Activated CD8-positive, alpha-beta T cell treated with anti-CD3 and anti-CD28 coated beads for 36 hours (primary cell): ENCODE measurements around the gene ZSCAN12. TPM values are rescaled to one million over a fixed set of nuclear protein-coding genes. Genes with fewer than 3 reads are reported as not detected.

Experiments
- ATAC-seq: fragments of 200-7000 bp; cut with Tn5 transposase; one replicate; pipeline ENCODE4 v1.10.0; 2021; ENCODE audit warnings: mild to moderate bottlenecking, moderate library complexity
- CTCF ChIA-PET: fragments of 350-600 bp; sonication (Branson Sonifier 250); formaldehyde crosslinking; loops from one replicate; lab custom pipeline; 2021; ENCODE audit warnings: antibody characterized with exemption; lab: Charles Lee
- POLR2A ChIA-PET: fragments of 350-600 bp; sonication (Branson Sonifier 250); formaldehyde crosslinking; loops from one replicate; lab custom pipeline; 2021; ENCODE audit warnings: antibody characterized with exemption; lab: Charles Lee
- DNase-seq: peaks from one replicate; pipeline ENCODE4 v3.0.0-alpha.2; 2020
- H3K27ac Mint-ChIP-seq: one replicate; pipeline ENCODE4 v1.8.0; 2021; ENCODE audit warnings: mild to moderate bottlenecking, mixed read lengths
- H3K27me3 Mint-ChIP-seq: one replicate; pipeline ENCODE4 v1.8.0; 2021; ENCODE audit warnings: mixed read lengths
- H3K36me3 Mint-ChIP-seq: one replicate; pipeline ENCODE4 v1.8.0; 2021; ENCODE audit warnings: low read depth, mixed read lengths
- H3K4me1 Mint-ChIP-seq: one replicate; pipeline ENCODE4 v1.8.0; 2021; ENCODE audit warnings: low read depth, mixed read lengths
- H3K4me3 Mint-ChIP-seq: one replicate; pipeline ENCODE4 v1.8.0; 2021; ENCODE audit warnings: mild to moderate bottlenecking, moderate library complexity, mixed read lengths
- H3K9me3 Mint-ChIP-seq: one replicate; pipeline ENCODE4 v1.8.0; 2021; ENCODE audit warnings: mixed read lengths
- intact Hi-C: fragments of 100-400 bp; cut with micrococcal nuclease; formaldehyde crosslinking; loops from one replicate; pipeline ENCODE4 v1.10.0; 2022
- total RNA-seq, 2 experiments: library from RNA; stranded (reverse); gene quantifications; one replicate each; pipeline ENCODE4 v1.2.3, GENCODE V29; 2021
- TF ChIP-seq, protein P1 (sequence below): fragments of 200-600 bp; IDR thresholded peaks from one replicate; pipeline ENCODE4 v1.8.0; 2022; ENCODE audit warnings: antibody characterized with exemption, mild to moderate bottlenecking

ZSCAN12 gene
- total RNA-seq, 2 experiments from 2014 or later = 7.1 to 7.4 TPM

DNA sequence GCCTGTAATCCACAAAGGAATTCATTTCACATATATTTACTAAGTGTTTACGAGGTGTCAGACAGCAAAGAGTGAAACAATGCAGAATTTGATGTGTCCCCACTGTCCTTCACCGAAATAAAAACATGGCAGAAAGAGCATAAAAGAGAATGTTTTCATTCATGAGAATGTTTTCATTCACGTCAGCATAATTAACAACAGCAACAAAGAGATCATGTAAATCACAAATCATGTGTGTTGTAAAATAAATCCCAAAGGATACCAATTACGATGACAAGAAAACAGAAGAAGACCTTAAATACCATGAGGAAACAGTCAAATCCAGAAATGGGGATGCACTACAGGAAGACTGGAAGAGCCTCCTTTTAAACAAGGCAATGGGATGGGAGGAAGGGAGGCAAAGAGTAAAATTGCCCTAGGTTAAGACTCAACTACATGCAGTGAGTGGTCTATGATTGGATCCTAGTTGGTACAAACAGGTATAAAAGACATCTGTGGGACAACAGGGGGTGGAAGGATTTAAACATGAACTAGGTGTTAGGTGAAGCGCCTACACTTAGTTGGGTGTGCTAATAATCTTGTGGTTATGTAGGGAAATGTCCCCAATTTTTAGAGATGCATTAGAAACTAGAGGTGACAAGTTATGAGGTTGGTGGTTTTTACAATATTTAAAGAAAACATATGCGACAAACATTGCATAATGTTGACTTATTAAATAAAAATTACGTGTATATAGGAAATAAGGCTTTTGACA lies 65.1 kb downstream of the ZSCAN12 start:
- Mint-ChIP-seq H3K9me3 (no peaks in the 10 kb centered on the region), H3K27ac (no peak overlapping the region), H3K4me1 (peaks cover 6% of the 10 kb centered on the region), H3K4me3 (no peak overlapping the region), H3K36me3 (no peaks in the 10 kb centered on the region), H3K27me3 (no peaks in the 10 kb centered on the region)
- TF ChIP-seq, protein P1, sequence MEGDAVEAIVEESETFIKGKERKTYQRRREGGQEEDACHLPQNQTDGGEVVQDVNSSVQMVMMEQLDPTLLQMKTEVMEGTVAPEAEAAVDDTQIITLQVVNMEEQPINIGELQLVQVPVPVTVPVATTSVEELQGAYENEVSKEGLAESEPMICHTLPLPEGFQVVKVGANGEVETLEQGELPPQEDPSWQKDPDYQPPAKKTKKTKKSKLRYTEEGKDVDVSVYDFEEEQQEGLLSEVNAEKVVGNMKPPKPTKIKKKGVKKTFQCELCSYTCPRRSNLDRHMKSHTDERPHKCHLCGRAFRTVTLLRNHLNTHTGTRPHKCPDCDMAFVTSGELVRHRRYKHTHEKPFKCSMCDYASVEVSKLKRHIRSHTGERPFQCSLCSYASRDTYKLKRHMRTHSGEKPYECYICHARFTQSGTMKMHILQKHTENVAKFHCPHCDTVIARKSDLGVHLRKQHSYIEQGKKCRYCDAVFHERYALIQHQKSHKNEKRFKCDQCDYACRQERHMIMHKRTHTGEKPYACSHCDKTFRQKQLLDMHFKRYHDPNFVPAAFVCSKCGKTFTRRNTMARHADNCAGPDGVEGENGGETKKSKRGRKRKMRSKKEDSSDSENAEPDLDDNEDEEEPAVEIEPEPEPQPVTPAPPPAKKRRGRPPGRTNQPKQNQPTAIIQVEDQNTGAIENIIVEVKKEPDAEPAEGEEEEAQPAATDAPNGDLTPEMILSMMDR = no peak
- no peak for DNase-seq
- ChIA-PET POLR2A (interaction anchor here (1.3 to 1.7 kb wide), 2 partner anchors 16 to 67 kb away, joined by 4 to 5 read pairs; partner anchors contain the start of gene ZSCAN26), CTCF (interaction anchor here (1.0 kb wide), 1 partner anchor 22 kb away, joined by 4 read pairs; no protein-coding TSS in a partner anchor)
- intact Hi-C loops = no loop called here
- no peak for ATAC-seq

DNA sequence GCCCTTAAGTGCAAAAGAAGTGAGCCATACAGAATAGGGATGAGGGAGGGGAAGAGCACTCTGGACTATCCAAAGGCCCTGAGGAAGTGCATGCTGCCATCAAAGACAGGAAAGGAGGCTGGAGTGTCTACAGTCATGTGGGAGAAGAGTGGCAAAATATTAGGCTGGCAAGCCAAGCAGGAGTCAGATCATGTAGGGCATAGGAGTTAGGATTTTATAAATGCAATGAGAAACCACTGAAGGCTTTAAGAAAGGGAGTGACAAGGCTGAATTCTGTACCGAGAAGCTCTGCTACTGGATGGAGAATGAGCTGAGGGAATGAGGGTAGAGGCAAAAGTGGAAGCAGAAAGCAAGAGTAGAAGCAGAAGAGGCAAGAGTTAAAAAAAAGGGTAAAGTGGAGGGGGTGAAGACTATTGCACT lies 65.9 kb downstream of the ZSCAN12 start:
- intact Hi-C loops = no loop called here
- H3K4me3 Mint-ChIP-seq = no peak overlapping the region
- H3K27me3 Mint-ChIP-seq = no peaks in the 10 kb centered on the region
- ATAC-seq (no peak), DNase-seq (no peak)
- H3K9me3 Mint-ChIP-seq = peaks cover 7% of the 10 kb centered on the region
- POLR2A ChIA-PET = interaction anchor here (0.6 kb wide), 1 partner anchor 1840 kb away, joined by 3 read pairs; no protein-coding TSS in a partner anchor
- H3K4me1 Mint-ChIP-seq = peaks cover 6% of the 10 kb centered on the region
- TF ChIP-seq, protein P1 = no peak
- H3K36me3 Mint-ChIP-seq = peaks cover 7% of the 10 kb centered on the region
- H3K27ac Mint-ChIP-seq = no peak overlapping the region
- CTCF ChIA-PET = interaction anchor here (1.0 kb wide), 1 partner anchor 22 kb away, joined by 4 read pairs; no protein-coding TSS in a partner anchor

DNA sequence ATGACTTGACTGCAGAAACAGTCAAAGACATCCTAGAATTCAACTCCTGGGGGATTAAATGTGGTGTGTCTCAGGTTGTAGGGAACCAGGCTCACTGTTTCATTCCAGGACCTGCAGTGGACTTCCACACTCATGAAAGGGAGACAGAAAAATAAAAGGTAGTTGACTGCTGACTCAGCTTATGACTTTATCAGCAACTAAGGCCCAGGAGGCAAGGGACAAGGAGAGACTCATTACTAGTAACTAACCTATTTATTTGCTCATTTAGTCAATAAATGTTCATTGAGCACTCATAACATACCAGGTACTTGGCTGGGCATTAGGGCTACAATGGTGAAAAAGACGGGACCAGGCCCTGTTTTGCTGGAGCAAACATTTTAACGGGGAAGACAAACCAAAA lies 66.5 kb downstream of the ZSCAN12 start:
- peaks cover 7% of the 10 kb centered on the region for H3K9me3 Mint-ChIP-seq
- ChIA-PET CTCF (no interaction called here), POLR2A (no interaction called here)
- H3K27ac Mint-ChIP-seq = no peak overlapping the region
- no peaks in the 10 kb centered on the region for H3K27me3 Mint-ChIP-seq
- TF ChIP-seq, protein P1 = no peak
- no peak overlapping the region for H3K4me3 Mint-ChIP-seq
- H3K4me1 Mint-ChIP-seq = peaks cover 6% of the 10 kb centered on the region
- intact Hi-C loops = no loop called here
- ATAC-seq = no peak
- no peak for DNase-seq
- H3K36me3 Mint-ChIP-seq = peaks cover 7% of the 10 kb centered on the region

DNA sequence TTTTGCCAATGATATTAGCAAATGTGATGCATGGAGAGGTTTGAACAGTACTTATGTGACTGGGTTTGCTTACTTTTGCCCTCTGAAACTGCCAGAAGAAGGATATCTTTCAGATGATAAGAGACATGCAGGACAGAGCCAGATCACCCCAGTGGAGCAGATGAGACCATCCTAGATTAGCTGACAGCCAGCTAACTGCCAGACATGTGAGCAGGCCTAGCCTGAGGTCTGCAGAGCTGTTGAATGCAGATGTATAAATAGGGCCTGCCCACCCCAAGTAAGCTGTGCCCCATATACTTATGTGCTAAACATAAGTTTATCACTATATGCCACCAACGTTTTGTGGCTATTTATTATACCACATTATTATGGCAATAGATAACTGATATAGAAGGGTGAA lies 69.5 kb downstream of the ZSCAN12 start:
- H3K9me3 Mint-ChIP-seq = peaks cover 31% of the 10 kb centered on the region
- ATAC-seq (no peak), DNase-seq (no peak)
- peaks cover 29% of the 10 kb centered on the region for H3K36me3 Mint-ChIP-seq
- ChIA-PET CTCF (no interaction called here), POLR2A (no interaction called here)
- H3K27ac Mint-ChIP-seq = no peak overlapping the region
- H3K4me1 Mint-ChIP-seq = peaks cover 6% of the 10 kb centered on the region
- intact Hi-C loops = no loop called here
- H3K27me3 Mint-ChIP-seq = no peaks in the 10 kb centered on the region
- no peak overlapping the region for H3K4me3 Mint-ChIP-seq
- TF ChIP-seq, protein P1 = no peak

Other genes starting within 250 kb of the ZSCAN12 start
- 1 to 10 TPM; 2.5 to 3.0 TPM for gene ZSCAN9, start 174.5 kb downstream of the ZSCAN12 start, total RNA-seq
- 1 to 10 TPM; 3.5 to 3.6 TPM for gene ZKSCAN4, start 147.5 kb downstream of the ZSCAN12 start, total RNA-seq
- not detected for gene NKAPL, start 140.4 kb downstream of the ZSCAN12 start, total RNA-seq
- gene ZSCAN26, start 132.6 kb downstream of the ZSCAN12 start, total RNA-seq = 1 to 10 TPM; 3.6 to 3.8 TPM
- gene PGBD1, start 118.2 kb downstream of the ZSCAN12 start, total RNA-seq = 1 to 10 TPM; 2.2 to 2.4 TPM
- gene ZSCAN31, start 63.6 kb downstream of the ZSCAN12 start, total RNA-seq = 1 to 10 TPM; 1.6 to 2.0 TPM
- 1 to 10 TPM; 2.3 to 3.0 TPM for gene ZKSCAN3, start 49.8 kb downstream of the ZSCAN12 start, total RNA-seq
- gene ZSCAN23, start 43.7 kb upstream of the ZSCAN12 start, total RNA-seq = 1 to 10 TPM; 1.1 to 1.6 TPM
- gene GPX6, start 116.0 kb upstream of the ZSCAN12 start, total RNA-seq = not detected
- gene GPX5, start 126.1 kb upstream of the ZSCAN12 start, total RNA-seq = not detected